Stimulated activated CD8-positive, alpha-beta memory T cell treated with anti-CD3 and anti-CD28 coated beads, Interleukin-15, amount 100 ng/mL, for 1 hour (primary cell): ENCODE results near the gene HES6.

Experiments
- DNase-seq: peaks from one replicate; pipeline ENCODE4 v3.0.0-alpha.2; 2020; ENCODE audit warnings: low read depth

HES6 gene

DNA sequence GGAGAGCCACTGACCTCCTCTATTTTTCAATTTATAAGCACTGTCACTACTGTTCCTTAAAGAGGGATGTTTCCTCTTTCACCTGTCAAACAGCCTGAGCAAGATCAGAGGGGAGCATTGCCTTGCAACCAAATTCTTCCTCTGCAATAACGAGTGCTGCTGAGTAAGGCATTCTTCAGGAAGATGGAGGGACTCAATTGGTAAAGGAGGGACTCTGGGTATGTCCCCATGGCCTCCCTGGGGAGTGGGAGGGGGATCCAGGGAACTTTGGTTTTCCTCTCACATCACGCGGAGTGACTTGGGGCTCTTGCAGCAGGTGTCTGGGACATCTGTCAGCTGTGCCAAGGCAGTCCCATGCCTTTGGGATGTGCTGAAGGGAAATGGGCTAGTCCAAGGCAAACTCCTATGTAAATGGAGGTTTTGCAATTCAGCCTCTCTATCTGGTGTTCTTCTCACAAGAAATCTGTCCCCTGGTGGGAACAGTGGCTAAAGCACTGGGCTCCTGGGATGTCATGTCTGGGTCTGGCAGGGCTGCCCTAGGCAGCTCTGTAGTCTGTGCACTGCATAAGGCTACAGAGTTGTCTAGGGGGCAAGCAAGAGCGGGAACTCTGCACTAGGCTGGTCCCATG is 14.4 kb upstream of the HES6 start:
- DNase-seq, result no peak

DNA sequence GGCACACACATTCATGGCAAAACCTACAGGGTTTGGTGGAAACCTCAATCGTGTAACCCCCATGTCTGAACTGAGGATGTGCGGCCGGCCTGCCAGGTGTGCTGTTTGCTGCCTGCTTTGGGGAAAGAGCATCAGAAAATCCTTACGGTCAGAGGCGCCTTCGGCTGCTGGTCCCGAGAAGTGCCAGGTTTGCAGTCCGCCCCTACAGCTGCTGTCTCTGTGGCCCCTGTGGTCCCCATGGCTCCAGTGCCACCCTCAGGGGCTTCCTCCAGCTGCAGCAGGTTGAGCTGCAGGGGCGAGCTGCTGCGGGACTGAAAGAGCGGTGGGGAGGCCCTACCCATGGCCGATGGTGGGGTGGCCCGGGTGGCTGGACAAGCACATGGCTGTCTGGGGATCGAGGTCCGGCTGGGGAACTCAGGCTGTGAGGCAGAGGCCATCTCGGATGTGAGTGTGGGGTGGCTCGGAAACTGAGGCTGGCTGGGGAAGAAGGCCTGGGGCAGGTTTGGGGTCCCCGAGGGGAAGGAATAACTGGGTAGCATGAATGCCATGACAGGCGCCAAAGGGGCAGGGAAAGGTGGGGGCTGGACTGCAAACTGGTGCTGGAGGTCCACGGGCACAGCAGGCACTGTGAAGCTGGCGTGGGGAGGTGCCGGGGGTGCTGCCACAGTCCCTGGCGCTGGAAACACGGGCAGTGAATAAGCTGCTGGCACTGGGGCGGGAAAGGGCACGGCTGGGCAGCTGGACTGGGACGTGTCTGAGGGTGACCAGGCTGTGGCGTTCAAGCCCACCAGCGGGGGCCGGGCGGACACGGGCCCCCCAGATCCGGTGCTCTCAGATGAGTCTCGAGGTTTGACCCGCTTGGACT is 13.2 kb upstream of the HES6 start:
- no peak for DNase-seq

DNA sequence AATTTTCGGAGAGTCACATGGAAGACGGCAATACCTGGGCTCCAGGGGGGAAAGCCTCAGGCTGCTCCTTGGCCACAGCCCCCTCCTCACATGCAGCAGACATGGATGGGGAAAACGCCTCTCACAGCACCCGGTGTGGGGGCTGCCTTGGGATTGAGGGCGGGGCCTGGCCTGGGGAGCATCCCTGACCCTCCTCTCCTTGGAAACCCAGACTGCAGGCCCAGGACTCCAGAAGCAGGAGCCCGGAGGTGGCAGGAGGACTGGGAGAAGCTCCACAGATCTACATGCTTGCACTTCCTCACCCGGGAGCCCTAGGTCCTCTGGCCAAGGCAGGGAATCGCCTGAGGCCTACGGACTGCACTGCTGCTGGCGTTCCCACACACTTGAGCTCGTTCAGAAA is 12.1 kb upstream of the HES6 start:
- no peak for DNase-seq

DNA sequence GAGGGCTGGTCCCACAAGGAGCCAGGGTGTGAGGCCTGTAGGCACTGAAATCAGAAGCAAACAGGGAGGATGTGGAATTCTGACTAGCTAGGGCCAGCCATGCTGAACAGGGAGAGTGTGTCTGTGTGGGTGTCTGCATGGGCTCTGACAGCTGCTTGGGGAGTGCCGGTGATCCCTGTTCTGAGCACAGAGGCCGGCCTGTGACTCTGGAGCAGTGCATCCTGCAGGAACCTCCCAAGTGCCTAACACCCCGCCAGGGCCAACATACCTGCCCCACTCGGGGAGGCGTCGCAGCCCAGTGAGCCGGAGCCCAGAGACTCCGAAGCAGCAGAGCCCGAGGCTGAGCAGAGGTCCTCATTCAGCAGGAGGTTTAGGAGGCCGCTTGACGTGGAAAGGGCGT is 11.5 kb upstream of the HES6 start:
- no peak for DNase-seq

DNA sequence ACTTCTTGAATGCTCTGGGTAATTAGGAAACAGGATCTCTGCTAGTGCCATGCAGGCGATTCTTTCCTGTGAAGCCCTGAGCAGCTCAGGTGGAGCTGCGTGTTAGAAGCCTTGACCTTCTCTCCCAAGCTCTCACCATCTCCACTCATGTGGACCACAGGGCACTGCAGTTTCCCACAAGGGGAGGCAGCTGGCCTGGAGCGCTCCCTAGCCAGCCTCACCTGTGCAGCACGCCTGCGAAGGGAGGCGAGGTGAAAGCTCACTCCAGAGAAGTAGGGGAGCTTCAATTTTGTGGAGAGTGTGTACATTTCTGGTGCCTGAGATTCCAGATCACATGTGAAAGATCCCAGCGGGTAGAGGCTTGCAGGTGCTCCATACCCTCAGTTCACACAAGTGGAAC is 11.1 kb upstream of the HES6 start:
- no peak for DNase-seq

DNA sequence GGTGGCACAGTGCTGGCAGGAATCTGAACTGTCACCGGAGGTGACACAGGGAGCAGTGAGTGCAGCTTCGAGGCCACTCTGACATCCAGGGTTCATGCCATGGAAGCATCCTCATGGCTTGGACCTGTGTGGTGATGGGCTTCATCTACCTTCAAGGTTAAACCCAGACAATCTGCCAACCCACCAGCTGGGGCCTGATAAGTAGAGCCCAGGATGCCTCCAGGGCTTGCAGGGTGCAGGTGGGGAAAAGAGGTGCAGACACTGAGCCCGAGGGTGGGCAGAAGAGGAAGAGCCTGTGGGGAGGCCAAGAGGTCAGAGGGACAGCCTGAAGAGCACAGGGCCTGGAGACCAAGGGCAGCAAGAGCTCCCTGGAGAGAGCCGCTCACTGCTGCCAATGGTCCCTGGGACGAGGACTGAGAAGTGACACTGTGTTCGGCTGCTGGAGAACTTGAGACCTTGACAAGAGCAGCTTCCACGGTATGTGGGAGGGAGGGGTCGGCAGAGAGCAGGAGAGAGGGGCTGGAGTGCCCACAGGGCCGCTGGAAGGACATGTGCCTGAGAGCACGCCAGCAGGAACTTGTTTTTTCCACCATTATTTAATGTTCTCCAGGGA is 8.1 kb upstream of the HES6 start:
- DNase-seq, result no peak

DNA sequence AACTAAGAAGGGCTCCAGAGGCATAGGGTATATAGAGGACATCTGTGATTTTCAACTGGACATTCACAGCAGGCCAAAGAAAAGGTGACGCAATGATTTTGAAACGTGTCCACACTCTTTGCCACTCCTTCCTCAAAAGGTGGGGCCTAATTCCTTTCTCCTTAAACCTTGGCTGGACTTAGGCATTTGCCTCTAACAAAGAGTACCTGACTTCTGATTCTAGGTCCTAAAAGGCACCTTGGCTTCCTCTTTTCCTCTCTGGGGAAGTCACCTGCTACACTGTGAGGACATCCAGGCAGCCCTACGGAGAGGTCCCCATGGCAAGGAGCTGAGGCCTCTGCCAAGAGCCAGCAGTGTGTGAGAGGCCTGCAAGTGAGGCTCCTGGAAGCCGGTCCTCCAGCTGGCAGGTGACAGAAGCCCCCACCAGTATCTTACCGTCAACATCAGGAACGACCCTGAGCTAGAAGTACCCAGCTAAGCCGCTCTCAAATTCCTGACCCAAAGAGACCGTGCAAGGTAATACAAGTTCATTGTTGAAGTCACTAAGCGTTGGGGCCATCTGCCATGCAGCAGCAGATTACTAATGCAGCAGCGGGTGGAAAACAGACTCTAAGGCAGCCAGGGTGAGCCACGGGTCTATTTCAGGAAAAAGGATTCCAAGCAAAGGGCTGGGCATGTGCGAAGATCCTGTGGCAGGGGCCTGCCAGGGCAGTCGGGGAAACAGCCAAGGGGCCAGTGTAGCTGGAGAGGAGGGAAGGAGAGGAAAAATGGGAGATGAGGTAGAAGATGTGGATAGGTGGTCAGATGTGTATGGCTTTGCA is 7.4 kb upstream of the HES6 start:
- DNase-seq, result no peak

DNA sequence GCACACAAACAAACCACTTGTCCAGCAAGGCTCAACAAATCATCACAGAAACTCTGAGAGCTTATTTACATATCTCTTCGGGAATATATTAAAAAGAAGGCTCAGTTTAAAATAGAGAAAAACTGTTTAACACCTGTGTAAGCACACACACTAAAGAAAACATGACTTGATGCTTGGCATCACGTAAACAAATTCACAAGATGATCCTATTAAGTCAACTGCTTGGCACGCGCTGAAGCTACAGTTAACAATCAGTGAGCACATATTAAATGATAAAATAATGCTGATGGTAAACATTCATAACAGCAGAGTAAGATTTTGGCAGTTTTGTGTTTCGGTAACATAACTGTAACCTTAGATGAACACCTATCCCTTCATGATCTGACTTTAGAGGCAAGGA is 4.3 kb upstream of the HES6 start:
- no peak for DNase-seq

DNA sequence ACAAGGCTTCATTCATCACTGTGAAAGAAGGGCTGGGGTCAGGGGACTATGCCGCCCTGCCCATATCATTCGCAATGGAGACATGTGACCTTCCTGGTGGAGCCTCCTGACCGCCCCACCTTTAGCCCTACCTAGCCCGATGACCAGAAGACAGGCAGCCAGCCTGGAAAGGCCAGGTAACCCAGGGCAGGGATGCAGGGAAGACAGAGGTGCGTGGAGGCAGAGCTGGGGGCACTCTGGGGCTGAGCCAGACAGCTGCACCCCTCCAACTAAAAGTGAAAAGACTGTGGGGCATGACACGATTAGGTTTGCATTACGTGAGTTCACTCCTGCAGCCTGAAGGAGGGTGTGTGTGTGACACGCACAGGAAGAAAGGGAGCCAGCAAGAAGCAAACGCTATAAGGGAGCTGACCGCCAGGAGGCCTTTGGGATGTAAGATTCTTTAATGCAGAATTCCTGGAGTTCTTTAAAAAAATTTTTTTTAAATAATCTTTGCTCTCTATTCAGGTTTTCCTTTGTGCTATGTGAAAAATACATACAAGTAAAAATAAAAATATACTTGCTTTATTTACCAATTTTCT is 3.7 kb upstream of the HES6 start:
- DNase-seq, result no peak

DNA sequence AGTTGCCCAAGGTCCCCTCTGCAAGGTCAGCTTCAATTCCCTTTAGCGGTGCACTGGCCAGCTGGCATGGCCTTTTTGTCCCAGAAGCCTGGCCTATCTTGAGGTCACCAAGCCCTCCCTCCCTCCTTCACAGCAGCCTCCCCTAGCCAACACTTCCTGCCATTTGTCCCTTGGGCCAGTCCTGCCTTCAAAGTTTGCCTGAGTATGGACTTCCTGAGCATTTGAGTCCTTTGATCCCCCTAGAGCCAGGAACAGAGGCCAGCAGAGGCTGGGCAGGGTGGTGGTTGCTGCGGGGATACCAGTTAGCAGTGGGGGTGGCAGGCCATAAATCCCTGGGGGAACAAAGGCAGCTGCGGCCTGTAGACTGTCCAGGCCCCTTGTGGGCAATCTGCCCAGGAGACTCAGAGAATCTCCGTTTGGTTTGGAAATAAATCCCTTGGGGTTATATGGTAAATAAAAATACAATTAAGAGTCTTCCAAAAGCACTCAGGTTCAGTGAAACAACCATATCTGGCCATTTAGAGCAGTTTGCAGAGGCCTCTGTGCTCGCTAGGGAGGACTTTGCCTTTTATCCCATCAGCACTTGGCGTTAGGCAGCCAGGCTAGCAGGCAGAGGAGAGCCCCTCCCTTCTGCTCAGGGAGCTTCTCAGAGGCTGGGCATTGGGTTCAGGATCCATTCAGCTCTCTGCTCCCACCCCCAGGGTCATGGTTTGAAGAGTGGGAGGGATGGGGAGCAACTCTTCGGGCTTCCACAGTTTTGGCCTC is 3.1 kb upstream of the HES6 start:
- DNase-seq, result no peak

DNA sequence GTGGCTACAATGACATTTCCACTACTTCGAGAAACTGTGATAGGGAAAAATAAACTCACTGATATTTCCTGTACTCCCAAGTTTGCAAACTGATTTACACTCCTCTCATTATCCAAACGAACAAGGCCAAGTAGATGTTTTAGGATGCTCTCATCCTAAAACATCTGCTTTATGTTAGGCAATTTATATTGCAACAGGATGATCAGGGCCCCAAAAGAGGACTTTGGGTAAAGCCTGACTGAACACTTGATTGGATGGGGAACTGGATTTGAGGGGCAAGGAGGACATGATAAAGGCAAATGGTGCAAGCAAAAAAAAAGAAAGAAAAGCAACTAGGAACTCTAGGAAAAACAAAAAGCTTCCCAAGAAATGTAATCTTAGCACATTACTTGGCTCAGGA is 2.1 kb upstream of the HES6 start:
- no peak for DNase-seq

DNA sequence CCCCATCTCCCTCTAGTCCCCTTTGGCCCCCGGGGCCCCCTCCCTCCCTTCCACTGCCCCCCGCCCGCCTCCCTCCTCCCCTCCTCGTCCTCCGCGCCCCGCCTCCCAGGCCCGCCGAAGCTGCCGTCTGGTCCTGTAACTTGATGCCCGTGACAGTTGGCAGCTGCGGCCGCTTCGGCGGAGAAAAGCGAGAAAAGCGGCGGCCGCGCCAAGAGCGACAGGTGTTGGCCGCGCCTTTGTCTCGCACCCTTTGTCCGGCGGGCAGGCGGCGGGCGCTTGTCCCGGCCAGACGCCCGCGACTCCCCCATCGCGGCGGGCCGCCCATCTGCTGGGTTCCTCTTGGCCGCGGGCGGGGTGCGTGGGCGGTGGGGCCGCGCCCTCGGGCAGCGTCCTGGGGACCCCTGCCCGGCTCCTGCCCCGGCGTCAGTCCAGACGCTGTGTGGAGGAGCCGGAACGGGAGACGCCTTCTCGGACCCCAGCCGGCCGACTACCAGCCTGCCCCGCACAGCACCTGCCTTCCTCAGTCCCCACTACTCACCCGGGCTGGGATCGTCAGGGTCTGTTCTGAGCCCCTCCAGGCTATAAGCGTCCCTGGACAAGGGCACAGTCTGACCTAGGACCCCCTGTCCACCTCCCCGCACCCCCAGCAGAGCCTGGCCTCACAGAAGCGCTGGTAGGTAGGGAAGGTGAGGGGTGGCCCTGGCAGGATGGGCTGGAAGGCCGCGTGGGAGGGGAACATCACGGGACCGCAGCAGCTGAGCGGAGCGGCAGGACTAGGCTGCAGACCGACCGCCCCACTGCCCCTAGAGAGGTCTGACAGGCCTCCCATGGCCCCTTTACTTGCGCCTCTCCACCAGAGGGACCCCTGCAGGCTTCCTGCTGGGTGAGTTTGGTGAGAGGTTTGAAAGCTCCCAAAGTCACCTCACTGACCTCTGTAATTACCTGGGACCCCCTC is 1.2 kb upstream of the HES6 start:
- DNase-seq, result no peak

DNA sequence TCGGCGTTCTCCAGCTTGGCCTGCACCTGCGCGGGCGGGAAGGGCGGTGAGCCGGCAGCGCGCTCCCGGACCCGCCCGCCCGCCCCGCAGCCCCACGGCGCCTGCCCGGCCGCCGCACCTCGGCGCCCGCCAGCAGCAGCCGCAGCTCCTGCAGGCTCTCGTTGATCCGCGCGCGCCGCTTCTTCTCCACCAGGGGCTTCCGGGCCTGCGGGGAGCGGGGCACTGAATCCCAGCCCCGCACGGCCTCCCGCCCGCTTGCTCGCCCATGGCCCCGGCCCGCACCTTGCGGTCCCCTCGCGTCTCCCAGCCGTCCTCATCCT is 335 bp downstream of the HES6 start:
- DNase-seq, result no peak

DNA sequence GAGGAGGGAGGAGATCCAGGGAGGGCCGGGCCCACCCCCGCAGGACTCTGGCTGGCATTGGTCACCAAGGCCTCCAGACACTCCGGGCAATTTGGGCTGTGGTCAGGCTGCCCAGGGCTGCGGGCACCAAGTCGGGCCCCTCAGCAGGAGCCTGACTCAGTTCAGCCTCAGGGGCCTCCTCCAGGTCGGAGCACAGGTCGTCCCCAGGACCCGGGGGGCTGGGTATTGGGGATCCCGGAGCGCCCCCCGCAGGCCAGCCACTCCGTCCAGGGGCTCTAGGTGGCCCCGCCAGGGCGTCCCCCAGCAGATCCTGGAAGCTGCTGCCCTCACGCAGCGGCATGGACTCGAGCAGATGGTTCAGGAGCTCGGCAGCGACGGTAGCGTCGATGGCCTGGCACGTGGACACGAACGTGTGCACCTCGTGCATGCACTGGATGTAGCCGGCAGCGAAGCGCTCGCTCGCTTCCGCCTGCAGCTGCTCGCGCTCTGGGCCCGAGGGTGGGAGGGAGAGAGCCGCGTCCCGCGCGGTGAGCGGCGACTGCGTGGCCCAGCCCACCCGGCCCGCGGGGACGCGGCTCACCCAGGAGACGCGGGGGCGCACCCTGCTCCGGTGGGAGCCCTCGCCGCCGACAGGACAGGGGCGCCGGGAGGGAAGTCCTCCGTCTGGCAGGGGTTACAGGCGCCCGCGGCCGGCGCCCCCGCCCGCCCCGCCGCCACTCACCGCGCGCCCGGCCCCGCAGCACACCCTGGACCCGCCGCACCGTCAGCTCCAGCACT is 884 bp downstream of the HES6 start:
- no peak for DNase-seq

DNA sequence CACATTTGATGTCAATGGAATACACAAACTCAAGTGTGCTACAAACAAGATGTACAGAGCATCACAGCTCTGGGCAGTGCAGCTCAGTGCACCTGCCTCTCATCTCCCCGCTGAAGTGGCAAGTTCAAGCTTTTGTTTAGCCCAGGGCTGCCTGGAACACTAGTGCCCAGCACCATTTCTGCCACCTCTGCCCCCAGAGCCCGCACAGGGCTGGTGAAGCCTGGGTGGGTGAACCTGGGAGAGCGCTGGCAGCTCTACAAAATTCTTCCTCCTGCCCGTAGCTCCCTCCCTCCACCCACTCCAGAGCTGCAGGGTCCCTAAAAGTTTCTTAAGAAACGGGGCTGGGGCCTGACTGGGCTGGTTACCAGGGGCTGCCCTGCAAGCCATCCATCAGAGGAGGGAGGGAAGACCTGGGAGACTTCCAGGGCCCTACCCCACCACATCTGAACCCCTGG is 1.5 kb downstream of the HES6 start:
- DNase-seq, result no peak

DNA sequence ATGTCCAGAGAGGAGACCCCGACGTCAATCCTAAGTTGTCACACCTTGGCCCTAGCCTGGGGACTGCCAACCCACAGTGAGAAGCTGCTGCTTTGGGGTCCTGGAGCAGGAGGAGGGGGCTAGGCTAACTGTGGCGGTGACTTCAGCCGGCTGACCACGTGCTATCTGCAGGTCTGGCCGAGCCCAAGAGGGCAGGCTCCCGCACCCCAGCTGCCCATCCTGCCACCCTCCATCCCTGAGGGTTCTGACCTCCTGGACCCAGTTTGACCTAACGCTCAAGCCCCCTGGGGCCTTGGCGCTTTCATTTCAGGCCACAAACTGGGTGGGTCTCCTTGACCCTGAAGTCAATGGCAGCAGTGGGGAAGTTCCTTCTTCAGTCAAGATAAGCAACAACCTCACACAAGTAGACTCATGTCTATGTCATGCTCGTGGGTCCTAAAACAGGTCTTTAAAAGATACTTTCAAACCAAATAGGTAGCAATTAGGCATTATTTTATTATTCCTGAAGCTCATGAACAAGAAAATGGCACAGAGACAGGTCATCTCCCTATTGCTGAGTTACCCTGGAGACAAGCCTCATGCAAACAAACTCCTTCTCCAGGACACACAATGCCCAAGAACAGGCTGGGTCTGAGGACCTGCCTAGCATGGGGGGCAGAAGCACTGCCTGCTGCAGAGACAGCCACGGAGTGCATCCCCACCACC is 2.3 kb downstream of the HES6 start:
- no peak for DNase-seq

DNA sequence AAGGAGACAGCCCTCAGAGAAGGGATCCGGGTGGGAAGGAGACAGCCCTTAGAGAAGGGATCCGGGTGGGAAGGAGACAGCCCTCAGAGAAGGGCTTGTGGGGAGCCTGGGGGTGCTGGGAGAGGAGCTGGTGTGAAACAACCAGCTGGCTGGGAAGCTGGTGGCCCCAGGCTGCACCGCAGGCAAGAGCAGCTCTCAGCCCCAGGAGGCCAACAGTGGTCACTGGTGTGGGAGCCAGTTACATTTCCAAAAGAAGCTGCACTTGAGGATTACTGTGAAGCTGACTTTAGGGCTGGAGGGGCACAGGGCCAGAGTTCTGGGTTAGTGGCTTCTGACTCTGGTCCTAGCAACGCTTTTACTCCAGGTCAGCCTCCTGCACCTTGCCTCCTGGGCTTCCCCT is 3.3 kb downstream of the HES6 start:
- DNase-seq, result no peak

DNA sequence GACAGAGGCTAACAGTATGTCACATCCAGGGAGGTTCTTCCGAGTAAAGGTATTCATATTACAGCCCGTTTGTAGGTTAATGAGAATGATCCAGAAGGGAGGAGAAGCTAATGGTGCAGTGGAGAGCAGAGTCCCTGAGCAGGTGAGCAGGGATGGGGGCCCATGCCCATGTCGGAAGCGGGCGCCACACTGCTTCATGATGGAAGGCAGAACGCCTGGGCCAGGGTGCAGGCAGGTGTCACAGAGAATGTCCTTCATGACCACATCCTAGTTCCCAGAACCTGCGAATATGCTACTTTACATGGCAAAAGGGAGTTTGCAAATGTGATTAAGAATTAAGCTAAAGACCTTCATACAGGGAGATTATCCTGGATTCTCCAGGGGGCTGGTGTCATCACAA is 4.0 kb downstream of the HES6 start:
- DNase-seq, result no peak

DNA sequence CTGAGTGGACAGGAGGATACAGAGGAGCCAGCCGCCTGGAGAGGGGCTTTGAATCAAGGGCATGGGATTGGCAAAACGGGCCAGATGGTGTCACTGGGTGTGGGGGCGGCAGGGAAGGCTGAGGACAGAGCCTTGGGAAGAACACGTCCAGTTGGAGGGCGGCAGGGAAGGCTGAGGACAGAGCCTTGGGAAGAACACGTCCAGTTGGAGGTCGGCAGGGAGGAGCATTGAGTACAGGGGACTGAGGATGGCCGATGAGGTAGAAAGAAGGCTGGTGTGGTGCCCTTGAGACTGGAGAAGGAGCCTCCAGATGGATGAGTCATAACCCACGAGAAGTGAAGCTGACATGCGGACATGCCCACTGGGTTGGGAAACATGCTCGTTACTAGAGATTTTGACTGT is 4.5 kb downstream of the HES6 start:
- DNase-seq, result no peak
